Measurements from ENCODE around the gene TMPRSS4. TPM values are rescaled to one million over a fixed set of nuclear protein-coding genes. Genes with fewer than 3 reads are reported as not detected.

The TMPRSS4 gene
- polyA plus RNA-seq, 1 donor: 30.2 TPM

Other genes starting within 250 kb of the TMPRSS4 start
- 114 TPM for gene FXYD6, start 200.4 kb upstream of the TMPRSS4 start, polyA plus RNA-seq (ENCODE audit: insufficient read length)
- gene TMPRSS13, start 147.7 kb upstream of the TMPRSS4 start, polyA plus RNA-seq (ENCODE audit: insufficient read length): 0.58 TPM
- gene IL10RA, start 90.7 kb upstream of the TMPRSS4 start, polyA plus RNA-seq (ENCODE audit: insufficient read length): 2.1 TPM
- gene SMIM35, start 9.9 kb downstream of the TMPRSS4 start, polyA plus RNA-seq (ENCODE audit: insufficient read length): 0.17 TPM
- 0.75 TPM for gene SCN4B, start 75.7 kb downstream of the TMPRSS4 start, polyA plus RNA-seq (ENCODE audit: insufficient read length)
- 3.0 TPM for gene SCN2B, start 99.6 kb downstream of the TMPRSS4 start, polyA plus RNA-seq (ENCODE audit: insufficient read length)
- gene JAML, start 147.9 kb downstream of the TMPRSS4 start, polyA plus RNA-seq (ENCODE audit: insufficient read length): 1.5 TPM
- gene MPZL3, start 175.3 kb downstream of the TMPRSS4 start, polyA plus RNA-seq (ENCODE audit: insufficient read length): 6.5 TPM
- 28.3 TPM for gene MPZL2, start 187.2 kb downstream of the TMPRSS4 start, polyA plus RNA-seq (ENCODE audit: insufficient read length)
- gene CD3E, start 227.7 kb downstream of the TMPRSS4 start, polyA plus RNA-seq (ENCODE audit: insufficient read length): 0.22 TPM